ENCODE results near the gene MLLT3.

The MLLT3 gene

GRCh38 chr9:20418485-20418884 is 203.8 kb downstream of the MLLT3 start:
- DNase-seq = no peak

- no peak for DNase-seq
Observed at GRCh38 chr9:20417373-20418080, 204.8 kb downstream of the MLLT3 start.

GRCh38 chr9:20414150-20414549 is 208.1 kb downstream of the MLLT3 start:
- no peak for DNase-seq

DNA sequence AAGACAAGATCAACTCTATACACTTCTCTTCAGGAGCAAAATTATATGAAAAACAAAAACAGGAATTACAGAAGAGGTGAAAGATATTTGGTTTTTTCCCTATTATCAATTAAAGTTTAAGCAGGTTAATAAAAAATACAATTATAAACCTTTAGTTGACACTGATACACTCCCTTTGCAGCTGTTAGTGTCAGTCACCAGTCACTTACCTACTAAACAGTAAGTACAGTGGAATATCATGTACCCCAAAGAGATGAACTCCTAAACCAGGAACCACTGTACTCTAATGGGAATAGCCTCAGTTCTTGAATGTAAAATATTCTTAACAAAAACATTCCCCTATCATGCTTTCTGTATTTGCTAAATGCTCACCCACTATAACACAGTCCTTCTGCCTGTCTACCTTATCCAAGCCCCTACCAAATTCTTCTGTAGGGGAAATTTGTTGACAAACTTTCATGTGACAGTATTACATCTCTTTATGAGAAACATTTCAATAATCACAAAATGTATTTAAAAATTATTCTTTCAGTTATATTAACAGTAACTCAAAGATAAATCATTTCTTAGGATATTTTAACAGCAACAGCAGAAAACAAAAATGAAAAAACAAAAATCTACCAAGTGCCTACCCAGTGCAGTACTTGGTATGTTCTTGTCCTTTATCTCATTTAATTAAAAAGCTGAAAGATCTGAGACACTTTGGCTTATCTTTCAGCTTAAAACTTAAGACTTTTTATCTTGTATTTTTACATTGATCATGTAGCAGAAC is 212.8 kb downstream of the MLLT3 start:
- no peak for DNase-seq

DNA sequence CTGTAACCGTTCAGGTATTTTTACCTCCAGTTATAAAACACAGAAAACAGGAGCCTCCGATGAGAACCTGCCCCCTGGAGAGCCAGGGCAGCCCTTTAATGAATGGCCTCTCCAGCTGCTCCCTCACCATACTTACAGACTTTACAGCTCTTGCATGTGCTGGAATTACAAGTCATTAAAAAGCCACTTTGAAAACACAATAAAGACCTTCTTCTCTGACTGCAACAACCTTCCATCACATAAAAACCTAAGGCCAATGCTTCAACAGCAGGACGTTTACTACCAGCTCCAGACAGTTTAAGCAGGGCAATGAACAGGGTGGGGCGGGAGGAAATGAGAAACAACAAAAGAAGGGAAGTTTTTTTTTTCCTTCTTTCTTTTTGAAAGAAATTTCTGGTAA is 213.8 kb downstream of the MLLT3 start:
- DNase-seq = no peak

GRCh38 chr9:20407013-20407412 is 215.3 kb downstream of the MLLT3 start:
- no peak for DNase-seq

DNA sequence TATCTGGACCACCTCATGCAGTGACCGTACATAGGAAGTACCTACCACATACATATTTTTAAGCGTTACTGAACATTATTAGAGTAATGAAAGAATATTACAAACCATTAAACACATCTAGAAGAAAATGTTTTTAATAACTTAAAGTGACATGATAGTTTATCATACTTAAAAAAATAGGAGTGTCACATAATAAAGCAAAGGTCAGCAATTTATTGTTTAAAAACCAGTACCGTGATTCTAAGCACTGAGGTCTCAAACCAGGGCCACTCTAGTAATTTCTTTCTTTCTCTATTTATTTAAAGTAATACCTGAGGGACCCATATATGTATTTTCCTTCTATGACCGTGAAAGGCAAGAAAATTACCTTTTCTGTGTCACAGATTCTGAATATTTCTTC is 216.0 kb downstream of the MLLT3 start:
- DNase-seq = no peak

GRCh38 chr9:20405616-20406015 is 216.7 kb downstream of the MLLT3 start:
- no peak for DNase-seq

GRCh38 chr9:20405078-20405477 is 217.2 kb downstream of the MLLT3 start:
- DNase-seq = no peak

GRCh38 chr9:20404192-20404813 is 218.0 kb downstream of the MLLT3 start:
- no peak for DNase-seq

DNA sequence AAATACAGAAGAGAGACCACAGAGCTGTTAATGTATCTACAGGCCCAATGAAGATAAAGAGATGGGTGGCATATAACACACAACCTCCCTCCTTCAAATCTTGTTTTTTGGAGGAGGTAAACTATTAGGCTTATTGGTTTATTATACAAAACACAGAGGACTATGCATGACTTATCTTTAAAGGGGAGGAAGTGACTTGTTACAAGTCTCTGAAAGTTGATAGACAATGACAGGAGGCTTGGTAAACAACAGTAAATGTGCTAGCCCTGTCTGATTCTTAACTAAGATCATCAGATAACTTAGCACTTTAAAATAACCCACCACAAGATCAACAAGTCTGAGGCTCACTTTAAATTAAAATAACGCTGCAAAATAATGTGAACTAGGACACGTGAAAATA is 219.0 kb downstream of the MLLT3 start:
- no peak for DNase-seq

- DNase-seq = no peak
Observed at GRCh38 chr9:20402273-20402875, 219.9 kb downstream of the MLLT3 start.

GRCh38 chr9:20398536-20399338 is 223.6 kb downstream of the MLLT3 start:
- DNase-seq = no peak

DNA sequence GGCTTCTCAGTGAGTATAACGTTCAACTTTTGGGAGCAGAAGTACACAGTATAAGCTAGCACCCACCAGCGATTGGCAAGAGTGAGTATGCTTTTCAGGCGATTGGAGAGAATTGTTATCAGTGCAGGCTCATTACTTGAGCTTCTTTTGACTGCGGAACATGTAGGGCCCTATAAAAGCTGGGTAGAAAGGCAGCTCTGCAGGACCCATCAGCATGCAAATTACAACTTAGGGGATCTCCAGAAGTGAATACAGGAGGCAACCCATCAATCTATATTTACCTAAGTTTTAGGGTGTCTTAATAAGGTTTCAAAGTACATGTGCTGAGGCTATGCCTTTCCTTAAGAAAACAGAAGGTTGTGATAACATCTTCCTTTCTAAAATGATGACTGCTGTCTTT is 225.0 kb downstream of the MLLT3 start:
- DNase-seq = no peak

GRCh38 chr9:20396509-20396908 is 225.8 kb downstream of the MLLT3 start:
- DNase-seq = no peak

- DNase-seq = no peak
Observed at GRCh38 chr9:20395651-20396050, 226.6 kb downstream of the MLLT3 start.

GRCh38 chr9:20394969-20395368 is 227.3 kb downstream of the MLLT3 start:
- no peak for DNase-seq

- DNase-seq = no peak
Observed at GRCh38 chr9:20391208-20391607, 231.1 kb downstream of the MLLT3 start.

DNA sequence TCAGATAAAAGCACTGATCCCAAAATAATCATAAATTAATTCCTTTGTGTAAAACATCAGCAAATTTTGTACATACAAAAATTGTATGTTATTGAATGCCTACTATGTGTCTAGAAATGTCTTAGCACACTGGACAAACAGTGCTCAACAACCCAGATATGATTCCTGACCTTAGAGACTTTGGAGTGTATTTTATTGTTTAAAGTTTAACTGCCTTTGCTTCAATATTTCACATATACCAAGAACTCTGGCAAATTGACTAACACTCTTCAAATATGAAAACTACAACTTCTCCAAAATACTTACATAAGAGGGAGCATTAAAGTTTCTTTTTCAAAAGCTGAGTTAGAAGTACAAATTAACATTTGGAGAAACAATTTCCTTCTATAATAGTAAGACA is 231.9 kb downstream of the MLLT3 start:
- no peak for DNase-seq

- DNase-seq = no peak
Observed at GRCh38 chr9:20387062-20387461, 235.2 kb downstream of the MLLT3 start.

DNA sequence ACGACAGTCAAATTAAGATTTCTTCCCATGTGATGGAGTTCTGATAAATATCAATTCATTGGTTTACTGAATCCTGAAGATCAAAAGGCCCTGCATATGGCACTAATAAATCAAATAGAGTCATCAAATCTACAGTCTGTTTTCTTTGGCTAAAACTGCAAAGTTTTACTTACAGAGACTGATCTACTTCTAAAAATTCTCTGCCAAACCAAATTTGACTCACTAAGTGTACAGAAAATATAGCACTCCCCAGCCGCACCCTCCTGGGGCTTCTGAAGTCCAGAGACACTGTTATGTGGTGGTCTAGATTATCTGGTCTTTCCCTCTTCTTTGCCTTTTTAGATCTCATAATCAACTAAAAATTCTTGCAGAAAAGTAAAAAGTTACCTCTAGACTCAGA is 237.7 kb downstream of the MLLT3 start:
- no peak for DNase-seq

Data from amygdala (tissue), 56 donors.